ENCODE data around the gene HIVEP3.

DNA sequence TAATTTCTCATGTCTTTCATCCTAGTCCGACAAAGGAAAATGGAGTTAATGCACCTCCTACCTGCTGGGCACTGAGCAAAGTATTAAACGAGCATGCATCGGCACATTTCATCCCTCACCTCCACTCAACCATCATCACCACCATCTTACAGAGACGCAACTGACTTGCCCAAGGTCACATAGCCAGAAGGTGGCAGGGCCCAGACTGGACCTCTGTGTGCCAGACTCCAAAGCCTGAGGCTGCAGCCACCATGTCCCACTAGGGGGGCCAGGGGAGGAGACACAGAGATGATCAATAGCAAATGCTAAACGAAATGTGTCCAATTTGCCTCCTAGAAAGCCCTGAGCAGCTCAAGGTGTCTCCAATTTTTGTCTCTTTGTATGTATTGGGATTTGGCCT, 270.5 kb downstream of the HIVEP3 start:
- TF ChIP-seq ZNF331 (CRISPR knock-in tag; IDR thresholded peaks at IDR 0.05): no peak
- TF ChIP-seq, protein P1, sequence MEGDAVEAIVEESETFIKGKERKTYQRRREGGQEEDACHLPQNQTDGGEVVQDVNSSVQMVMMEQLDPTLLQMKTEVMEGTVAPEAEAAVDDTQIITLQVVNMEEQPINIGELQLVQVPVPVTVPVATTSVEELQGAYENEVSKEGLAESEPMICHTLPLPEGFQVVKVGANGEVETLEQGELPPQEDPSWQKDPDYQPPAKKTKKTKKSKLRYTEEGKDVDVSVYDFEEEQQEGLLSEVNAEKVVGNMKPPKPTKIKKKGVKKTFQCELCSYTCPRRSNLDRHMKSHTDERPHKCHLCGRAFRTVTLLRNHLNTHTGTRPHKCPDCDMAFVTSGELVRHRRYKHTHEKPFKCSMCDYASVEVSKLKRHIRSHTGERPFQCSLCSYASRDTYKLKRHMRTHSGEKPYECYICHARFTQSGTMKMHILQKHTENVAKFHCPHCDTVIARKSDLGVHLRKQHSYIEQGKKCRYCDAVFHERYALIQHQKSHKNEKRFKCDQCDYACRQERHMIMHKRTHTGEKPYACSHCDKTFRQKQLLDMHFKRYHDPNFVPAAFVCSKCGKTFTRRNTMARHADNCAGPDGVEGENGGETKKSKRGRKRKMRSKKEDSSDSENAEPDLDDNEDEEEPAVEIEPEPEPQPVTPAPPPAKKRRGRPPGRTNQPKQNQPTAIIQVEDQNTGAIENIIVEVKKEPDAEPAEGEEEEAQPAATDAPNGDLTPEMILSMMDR (CRISPR knock-in tag; IDR thresholded peaks at IDR 0.05): no peak
- no peak for TF ChIP-seq EZH2 (conservative IDR thresholded peaks at IDR 0.05; ENCODE audit: low read depth, low read length)
- no peak for TF ChIP-seq NCOA5 (CRISPR knock-in tag; IDR thresholded peaks at IDR 0.05)
- no peak for TF ChIP-seq ZMYM4 (CRISPR knock-in tag; IDR thresholded peaks at IDR 0.05)
- TF ChIP-seq ZNF451 (CRISPR knock-in tag; IDR thresholded peaks at IDR 0.05): no peak
- TF ChIP-seq IRF2 (CRISPR knock-in tag; IDR thresholded peaks at IDR 0.05): no peak
- TF ChIP-seq TAF1 (CRISPR knock-in tag; IDR thresholded peaks at IDR 0.05): no peak
- no peak for TF ChIP-seq KLF16 (CRISPR knock-in tag; IDR thresholded peaks at IDR 0.05)
- no peak for TF ChIP-seq SIN3A (IDR thresholded peaks at IDR 0.05; ENCODE audit: borderline replicate concordance, low read depth, low read length)

Data from HepG2 (cell line).